Nephron (organoid): Measurements from ENCODE around the gene HACD3.
"Not testable (repeated sequence)": the region's sequence is repeated elsewhere in the genome, so short reads cannot be mapped to it uniquely, and the experiment has no call there.

ENCODE experiments used
- H3K27ac Mint-ChIP-seq, 3 experiments: 2 replicates each; pipeline ENCODE4 v1.8.0; 2020; ENCODE audit warnings: mixed read lengths in 3 of 3, mild to moderate bottlenecking in 2 of 3, moderate library complexity in 1 of 3
- H3K27me3 Mint-ChIP-seq: 2 replicates; pipeline ENCODE4 v1.8.0; 2021; ENCODE audit warnings: low read depth, mild to moderate bottlenecking, moderate library complexity, mixed read lengths
- H3K36me3 Mint-ChIP-seq: 2 replicates; pipeline ENCODE4 v1.8.0; 2020; ENCODE audit warnings: low read depth, mixed read lengths
- H3K4me1 Mint-ChIP-seq: 2 replicates; pipeline ENCODE4 v1.8.0; 2020; ENCODE audit warnings: mixed read lengths
- H3K4me3 Mint-ChIP-seq, 3 experiments: 2 replicates each; pipeline ENCODE4 v1.8.0; 2020; ENCODE audit warnings: mild to moderate bottlenecking in 3 of 3, mixed read lengths in 3 of 3, moderate library complexity in 2 of 3
- H3K9me3 Mint-ChIP-seq: 2 replicates; pipeline ENCODE4 v1.8.0; 2020; ENCODE audit warnings: mixed read lengths
- CTCF ChIP-seq, 3 experiments: fragments of 200-600 bp; sonication (generic); IDR thresholded peaks; one replicate each; pipeline ENCODE4 v1.5.0; 2021; ENCODE audit warnings: antibody characterized with exemption in 3 of 3; ENCODE audit not compliant: unreplicated experiment in 3 of 3

The HACD3 gene

GRCh38 chr15:65533057-65533756 is 2.9 kb downstream of the HACD3 start:
- Mint-ChIP-seq H3K4me1 (peaks cover 35% of the 10 kb centered on the region), H3K27ac (peak overlapping the region; percentile 58 to 86 (median 86)), H3K9me3 (no peaks in the 10 kb centered on the region), H3K4me3 (peak overlapping the region; percentile 62 to 75 (median 68)), H3K27me3 (no peaks in the 10 kb centered on the region), H3K36me3 (peaks cover 22% of the 10 kb centered on the region)
- TF ChIP-seq CTCF (IDR thresholded peaks at IDR 0.05; ENCODE audit: unreplicated experiment in 3 of 3), result no peak

GRCh38 chr15:65535192-65535591 is 4.9 kb downstream of the HACD3 start:
- Mint-ChIP-seq H3K27ac (no peak overlapping the region), H3K4me3 (no peak overlapping the region), H3K27me3 (no peaks in the 10 kb centered on the region), H3K36me3 (peaks cover 24% of the 10 kb centered on the region), H3K9me3 (no peaks in the 10 kb centered on the region), H3K4me1 (peaks cover 29% of the 10 kb centered on the region)
- no peak for TF ChIP-seq CTCF (IDR thresholded peaks at IDR 0.05; ENCODE audit: unreplicated experiment in 3 of 3)

- TF ChIP-seq CTCF (IDR thresholded peaks at IDR 0.05; ENCODE audit: unreplicated experiment in 3 of 3), result no peak
- H3K4me1 Mint-ChIP-seq, result no peaks in the 10 kb centered on the region
- no peak overlapping the region for H3K27ac Mint-ChIP-seq
- H3K9me3 Mint-ChIP-seq, result no peaks in the 10 kb centered on the region
- no peak overlapping the region for H3K4me3 Mint-ChIP-seq
- no peaks in the 10 kb centered on the region for H3K27me3 Mint-ChIP-seq
- peaks cover 22% of the 10 kb centered on the region for H3K36me3 Mint-ChIP-seq
Observed at GRCh38 chr15:65540314-65540713, 10.1 kb downstream of the HACD3 start.

GRCh38 chr15:65541231-65541820 is 11.1 kb downstream of the HACD3 start:
- no peak overlapping the region for H3K4me3 Mint-ChIP-seq
- no peaks in the 10 kb centered on the region for H3K27me3 Mint-ChIP-seq
- H3K4me1 Mint-ChIP-seq, result no peaks in the 10 kb centered on the region
- no peak overlapping the region for H3K27ac Mint-ChIP-seq
- H3K36me3 Mint-ChIP-seq, result peaks cover 18% of the 10 kb centered on the region
- TF ChIP-seq CTCF (IDR thresholded peaks at IDR 0.05; ENCODE audit: unreplicated experiment in 3 of 3), result no peak
- no peaks in the 10 kb centered on the region for H3K9me3 Mint-ChIP-seq

GRCh38 chr15:65547841-65548240 is 17.6 kb downstream of the HACD3 start:
- H3K27me3 Mint-ChIP-seq, result no peaks in the 10 kb centered on the region
- H3K9me3 Mint-ChIP-seq, result no peaks in the 10 kb centered on the region
- peaks cover 4% of the 10 kb centered on the region for H3K36me3 Mint-ChIP-seq
- TF ChIP-seq CTCF (IDR thresholded peaks at IDR 0.05; ENCODE audit: unreplicated experiment in 3 of 3), result no peak
- peaks cover 21% of the 10 kb centered on the region for H3K4me1 Mint-ChIP-seq
- H3K4me3 Mint-ChIP-seq, result no peak overlapping the region
- H3K27ac Mint-ChIP-seq, result peak overlapping the region in 2 of 3 experiments; percentile 0 to 8

- peaks cover 32% of the 10 kb centered on the region for H3K4me1 Mint-ChIP-seq
- H3K36me3 Mint-ChIP-seq, result peaks cover 16% of the 10 kb centered on the region
- not testable (repeated sequence) for H3K4me3 Mint-ChIP-seq, H3K9me3 Mint-ChIP-seq, H3K27me3 Mint-ChIP-seq, H3K27ac Mint-ChIP-seq
Observed at GRCh38 chr15:65549288-65549687, 19.0 kb downstream of the HACD3 start.
